DND-41 (cell line): ENCODE data around the gene USP7.
"Not testable (repeated sequence)": the region's sequence is repeated elsewhere in the genome, so short reads cannot be mapped to it uniquely, and the experiment has no call there.

ENCODE experiments used
- EZH2 ChIP-seq: IDR thresholded peaks from 3 replicates; pipeline ENCODE4 v1.6.1; 2012; ENCODE audit warnings: borderline replicate concordance, low read depth, mild to moderate bottlenecking, moderate library complexity, low read length, inconsistent platforms; ENCODE audit not compliant: severe bottlenecking
- TF ChIP-seq, protein P1 (sequence below): IDR thresholded peaks from 2 replicates; pipeline ENCODE4 v1.5.1; 2012; ENCODE audit warnings: borderline replicate concordance, low read length, moderate library complexity, mild to moderate bottlenecking; ENCODE audit not compliant: poor library complexity, severe bottlenecking; ENCODE audit errors: extremely low read depth

DNA sequence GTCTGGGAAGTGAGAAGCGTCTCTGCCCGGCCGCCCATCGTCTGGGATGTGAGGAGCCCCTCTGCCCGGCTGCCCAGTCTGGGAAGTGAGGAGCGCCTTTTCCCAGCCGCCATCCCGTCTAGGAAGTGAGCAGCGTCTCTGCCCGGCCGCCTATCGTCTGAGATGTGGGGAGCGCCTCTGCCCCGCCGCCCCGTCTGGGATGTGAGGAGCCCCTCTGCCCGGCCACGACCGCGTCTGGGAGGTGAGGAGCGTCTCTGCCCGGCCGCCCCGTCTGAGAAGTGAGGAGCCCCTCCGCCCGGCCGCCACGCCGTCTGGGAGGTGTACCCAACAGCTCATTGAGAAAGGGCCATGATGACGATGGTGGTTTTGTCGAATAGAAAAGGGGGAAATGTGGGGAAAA lies 18.2 kb upstream of the USP7 start:
- TF ChIP-seq, protein P1, sequence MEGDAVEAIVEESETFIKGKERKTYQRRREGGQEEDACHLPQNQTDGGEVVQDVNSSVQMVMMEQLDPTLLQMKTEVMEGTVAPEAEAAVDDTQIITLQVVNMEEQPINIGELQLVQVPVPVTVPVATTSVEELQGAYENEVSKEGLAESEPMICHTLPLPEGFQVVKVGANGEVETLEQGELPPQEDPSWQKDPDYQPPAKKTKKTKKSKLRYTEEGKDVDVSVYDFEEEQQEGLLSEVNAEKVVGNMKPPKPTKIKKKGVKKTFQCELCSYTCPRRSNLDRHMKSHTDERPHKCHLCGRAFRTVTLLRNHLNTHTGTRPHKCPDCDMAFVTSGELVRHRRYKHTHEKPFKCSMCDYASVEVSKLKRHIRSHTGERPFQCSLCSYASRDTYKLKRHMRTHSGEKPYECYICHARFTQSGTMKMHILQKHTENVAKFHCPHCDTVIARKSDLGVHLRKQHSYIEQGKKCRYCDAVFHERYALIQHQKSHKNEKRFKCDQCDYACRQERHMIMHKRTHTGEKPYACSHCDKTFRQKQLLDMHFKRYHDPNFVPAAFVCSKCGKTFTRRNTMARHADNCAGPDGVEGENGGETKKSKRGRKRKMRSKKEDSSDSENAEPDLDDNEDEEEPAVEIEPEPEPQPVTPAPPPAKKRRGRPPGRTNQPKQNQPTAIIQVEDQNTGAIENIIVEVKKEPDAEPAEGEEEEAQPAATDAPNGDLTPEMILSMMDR: not testable (repeated sequence)
- TF ChIP-seq EZH2: not testable (repeated sequence)
